GM18907 (cell line): ENCODE data around the gene XPO5.
"Not testable (repeated sequence)": the region's sequence is repeated elsewhere in the genome, so short reads cannot be mapped to it uniquely, and the experiment has no call there.

Experiments used
- ATAC-seq: cut with Tn5 transposase; IDR thresholded peaks from one replicate; pipeline ENCODE4 v1.9.1; 2021; ENCODE audit warnings: mild to moderate bottlenecking, moderate library complexity; ENCODE audit not compliant: unreplicated experiment

Gene XPO5

DNA sequence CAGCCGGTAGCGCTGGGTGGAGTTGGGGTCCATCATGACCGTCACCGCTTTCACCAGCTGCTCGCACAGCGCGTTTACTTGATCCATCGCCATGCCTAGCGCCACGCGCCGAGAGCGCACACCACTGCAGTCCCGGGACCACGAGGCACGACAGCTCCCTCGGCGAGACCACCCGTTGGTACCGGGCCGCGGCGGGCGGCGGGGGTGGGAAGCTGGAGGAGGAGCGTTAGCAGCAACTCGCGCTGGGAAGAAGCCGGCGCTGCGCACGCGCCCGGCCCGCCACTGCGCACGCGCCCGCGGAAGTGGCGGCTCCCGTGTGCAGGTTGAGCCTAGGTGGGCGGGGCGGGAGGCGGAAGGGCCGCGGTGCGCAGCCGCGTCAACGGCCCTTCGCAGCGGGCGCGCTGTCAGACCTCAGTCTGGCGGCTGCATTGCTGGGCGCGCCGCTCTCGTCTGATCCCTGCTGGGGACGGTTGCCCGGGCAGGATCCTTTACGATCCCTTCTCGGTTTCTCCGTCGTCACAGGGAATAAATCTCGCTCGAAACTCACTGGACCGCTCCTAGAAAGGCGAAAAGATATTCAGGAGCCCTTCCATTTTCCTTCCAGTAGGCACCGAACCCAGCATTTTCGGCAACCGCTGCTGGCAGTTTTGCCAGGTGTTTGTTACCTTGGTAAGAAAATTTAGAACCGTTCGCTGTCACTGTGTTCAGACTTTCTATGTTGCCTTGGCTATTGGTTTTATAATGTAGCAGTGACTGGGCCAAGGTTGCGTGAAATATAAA lies at the start of gene XPO5, which contains the start of gene POLH:
Gene XPO5, minus strand, starts transcription at position 267 of the 780 bp plus-strand sequence. Its CDS starts 174 bp downstream, at position 93.
Gene POLH, plus strand, starts transcription at position 414 of the 780 bp plus-strand sequence. CDS start 6,135 bp downstream, outside the sequence.
- ATAC-seq: peak; percentile 78

DNA sequence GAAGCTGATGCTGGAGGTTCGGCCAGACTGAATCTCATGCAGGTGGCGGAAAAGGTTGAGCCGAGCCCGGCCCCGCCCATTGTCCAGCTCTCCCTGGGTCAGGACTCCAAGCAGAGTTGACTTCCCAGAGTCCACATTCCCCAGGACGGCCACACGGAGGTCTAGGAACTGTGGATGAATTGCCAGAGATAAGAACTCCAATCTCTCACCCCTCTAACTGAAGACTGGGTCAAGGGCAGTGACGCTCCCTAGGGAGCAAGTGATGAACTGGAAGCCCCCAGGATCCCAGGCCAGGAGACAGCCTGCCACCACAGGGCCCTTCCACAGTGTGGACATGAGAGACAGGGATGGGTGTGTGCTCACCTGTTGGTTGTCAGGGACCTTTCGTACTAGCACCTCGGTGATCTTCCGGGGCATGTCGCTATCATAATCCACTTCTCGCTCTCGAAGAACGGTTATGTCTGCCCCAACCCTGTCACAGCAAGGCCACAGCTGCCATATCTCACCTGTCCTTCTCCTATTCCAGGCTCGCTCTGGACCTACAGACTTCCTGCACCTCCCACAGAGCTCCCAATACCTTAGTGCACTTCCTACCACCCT lies 49.7 kb upstream of the XPO5 start:
- ATAC-seq: no peak

DNA sequence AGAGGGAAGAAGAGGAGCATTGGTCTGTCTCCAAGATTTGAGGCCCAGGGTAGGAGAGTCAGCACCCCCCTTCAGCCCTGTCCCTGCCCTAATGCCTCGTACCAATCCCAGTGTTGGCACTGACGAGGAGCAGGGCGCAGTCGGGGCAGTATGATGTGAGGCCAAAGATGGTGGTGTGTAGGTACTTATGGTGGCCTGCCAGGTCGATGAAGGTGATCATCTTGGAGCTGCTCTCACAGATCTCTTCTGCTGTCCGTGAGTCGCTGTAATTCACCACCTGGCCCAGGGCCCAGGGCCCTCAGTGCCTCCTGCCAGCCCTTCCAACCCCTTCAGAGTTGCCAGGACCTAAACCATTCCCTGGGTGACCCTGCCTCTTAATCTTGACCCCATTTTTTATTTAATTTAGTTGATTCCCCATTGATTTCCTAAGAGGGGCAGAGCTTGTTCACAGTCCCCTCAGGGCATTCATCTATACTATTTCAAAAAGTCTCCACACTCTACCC lies 49.0 kb upstream of the XPO5 start:
- ATAC-seq: no peak

DNA sequence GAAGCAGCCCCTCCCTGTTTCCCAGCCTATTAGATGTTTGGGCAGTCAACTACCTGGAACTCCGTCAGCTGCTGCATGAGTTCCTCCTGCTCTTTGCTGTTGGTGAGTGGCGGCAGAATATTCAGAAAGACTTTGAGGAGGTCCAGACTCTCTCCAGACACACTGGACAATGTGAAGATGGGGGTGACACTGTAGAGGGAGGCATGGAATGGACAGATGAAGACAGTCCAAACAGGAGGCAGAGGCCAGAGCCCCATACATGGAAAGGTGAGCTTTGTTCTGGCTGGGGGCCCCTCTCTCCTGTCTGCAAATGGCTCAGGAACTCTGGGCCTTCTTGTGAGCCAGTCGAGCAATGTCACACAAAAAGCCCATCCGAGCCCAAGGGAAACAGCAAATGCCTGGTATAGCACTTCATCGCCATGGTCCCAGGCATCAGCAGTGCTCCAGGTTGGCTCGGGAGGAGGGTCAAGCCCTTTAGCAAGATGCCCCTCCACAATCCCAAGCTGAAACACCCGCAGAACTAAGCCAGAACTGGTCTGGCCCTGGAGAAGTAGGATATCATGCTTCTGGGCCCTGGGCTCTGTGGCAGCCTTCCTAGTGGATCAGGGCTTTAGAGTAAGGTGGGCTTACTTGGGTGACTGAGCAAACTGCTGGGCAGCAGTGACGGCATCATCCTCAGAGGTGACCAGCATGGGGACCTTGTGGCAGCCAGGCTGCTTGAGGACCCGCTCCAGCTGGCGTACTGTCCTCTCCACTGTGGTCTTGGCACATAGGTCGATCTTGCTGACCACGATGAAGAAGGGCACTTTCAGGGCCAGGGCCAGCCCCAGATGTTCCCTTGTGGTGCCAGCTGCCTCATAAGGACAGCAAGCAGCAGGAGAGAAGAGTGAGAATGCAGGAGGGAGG lies 48.3 kb upstream of the XPO5 start:
- no peak for ATAC-seq

DNA sequence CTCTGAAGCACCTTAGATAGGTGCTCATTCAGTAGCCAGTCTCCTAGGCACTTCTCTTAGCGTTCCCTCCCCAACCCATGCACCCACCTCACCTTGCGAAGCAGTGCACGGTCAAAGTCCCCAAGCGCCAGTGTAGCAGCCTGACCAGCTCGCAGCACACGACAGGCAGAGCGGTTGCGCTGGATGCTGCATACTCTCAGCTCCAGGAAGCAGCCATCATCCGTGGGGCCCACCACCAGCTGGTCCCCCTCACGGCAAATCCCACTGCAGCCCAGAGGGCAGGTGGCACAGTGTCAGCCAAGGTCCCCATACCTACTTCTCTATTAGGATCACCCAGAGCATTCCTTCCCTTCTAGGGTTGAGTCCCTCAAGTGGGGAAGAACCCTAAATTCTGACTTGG lies 46.7 kb upstream of the XPO5 start:
- ATAC-seq: no peak

DNA sequence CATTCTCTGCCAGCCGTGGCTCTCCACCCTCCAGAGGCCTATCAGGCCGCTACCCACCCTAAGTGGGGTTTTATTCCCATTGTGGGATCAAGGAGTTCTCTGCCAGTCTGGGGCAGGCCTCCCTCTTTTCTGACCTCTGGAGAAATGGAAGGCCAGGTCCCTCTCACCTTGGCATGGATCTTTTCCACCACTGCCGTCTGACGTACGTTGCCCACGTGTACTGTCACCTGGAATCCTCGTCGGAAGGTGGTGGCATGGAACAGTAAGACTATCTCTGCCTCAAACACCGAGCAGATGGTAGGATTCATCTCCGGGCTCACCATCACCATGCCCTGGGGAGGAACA lies 46.0 kb upstream of the XPO5 start:
- ATAC-seq: no peak

DNA sequence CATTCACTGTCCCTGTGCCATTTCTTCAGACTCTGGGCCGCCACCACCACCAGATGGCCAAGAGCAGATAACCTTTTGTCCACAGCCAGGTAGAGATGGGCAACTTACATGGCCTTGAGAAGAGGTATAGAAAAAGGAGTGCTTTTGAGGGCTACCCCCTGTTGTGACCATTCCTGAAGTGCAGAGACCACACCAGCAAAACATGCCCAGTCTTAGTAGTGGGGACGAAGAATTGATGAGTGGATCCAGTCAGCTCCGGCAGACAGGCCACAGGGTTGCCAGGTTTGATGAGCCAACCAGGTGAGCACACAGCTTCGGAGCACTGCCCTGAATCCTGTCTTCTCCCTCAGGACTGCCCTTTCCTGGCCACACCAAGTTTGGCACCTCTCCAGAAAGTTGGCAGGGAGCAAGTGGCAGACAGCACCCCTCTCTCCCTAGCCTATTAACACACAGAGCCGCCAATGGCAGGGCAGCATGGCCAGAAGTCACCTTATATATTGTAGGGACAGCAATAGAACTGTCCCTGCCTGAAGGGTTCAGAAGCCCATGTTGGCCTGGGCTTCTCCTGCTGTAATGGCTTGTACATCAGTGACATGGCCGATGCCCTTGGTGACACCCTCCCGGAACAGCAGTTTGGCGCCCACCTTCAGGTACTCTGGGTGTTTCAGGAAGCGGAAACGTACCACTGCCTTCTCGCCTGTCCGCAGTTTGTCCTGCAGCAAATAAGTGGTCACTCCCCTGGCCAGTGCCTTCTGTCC lies 45.4 kb upstream of the XPO5 start:
- ATAC-seq: no peak

DNA sequence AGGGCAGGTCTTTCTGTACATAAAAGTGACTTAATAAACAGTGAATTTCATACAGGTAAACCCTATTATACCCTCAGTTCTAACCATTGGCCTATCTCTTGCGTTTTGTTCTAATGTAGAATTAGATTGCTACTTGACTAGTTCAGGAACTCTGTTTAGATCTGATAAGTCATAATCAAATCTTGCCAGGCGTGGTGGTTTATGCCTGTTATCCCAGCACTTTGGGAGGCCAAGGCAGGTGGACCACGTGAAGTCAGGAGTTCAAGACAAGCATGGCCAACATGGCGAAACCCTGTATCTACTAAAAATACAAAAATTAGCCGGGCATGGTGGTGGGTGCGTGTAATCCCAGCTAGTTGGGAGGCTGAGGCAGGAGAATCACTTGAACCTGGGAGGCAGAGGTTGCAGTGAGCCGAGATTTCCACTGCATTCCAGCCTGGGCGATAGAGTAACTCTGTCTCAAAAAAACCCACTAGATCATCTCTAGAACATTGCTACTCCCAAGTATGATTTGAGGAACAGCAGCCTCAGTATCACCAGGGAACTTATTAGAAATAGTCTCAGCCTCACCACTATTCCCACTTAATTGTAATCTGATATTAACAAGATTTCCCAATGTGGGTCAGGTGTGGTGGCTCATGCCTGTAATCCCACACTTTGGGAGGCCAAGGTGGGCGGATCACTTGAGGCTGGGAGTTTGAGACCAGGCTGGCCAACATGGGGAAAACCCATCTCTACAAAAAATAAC lies 41.1 kb upstream of the XPO5 start:
- no peak for ATAC-seq

DNA sequence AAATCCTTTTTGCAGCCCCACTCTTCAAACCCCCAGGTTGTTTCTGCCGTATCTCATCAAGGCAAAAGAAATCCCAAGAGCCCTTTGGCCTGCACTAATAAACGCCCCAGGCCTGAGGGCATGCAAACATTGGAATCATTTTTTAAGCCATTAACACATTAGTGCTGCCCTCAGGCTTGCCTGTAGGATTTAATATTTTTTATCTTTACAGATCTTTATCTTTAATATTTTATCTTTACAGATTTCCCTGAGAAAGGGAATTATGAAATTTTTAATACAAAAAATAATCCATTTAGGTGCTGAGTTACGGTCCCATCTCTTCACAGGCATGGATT lies 38.5 kb upstream of the XPO5 start:
- no peak for ATAC-seq

DNA sequence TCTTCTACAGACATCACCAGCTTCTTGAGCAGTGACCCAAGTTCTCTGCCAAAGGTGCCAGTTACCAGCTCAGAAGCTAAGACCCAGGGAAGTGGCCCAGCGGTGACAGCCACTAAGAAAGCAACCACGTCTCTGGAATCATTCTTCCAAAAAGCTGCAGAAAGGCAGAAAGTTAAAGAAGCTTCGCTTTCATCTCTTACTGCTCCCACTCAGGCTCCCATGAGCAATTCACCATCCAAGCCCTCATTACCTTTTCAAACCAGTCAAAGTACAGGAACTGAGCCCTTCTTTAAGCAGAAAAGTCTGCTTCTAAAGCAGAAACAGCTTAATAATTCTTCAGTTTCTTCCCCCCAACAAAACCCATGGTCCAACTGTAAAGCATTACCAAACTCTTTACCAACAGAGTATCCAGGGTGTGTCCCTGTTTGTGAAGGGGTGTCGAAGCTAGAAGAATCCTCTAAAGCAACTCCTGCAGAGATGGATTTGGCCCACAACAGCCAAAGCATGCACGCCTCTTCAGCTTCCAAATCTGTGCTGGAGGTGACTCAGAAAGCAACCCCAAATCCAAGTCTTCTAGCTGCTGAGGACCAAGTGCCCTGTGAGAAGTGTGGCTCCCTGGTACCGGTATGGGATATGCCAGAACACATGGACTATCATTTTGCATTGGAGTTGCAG lies 38.0 kb upstream of the XPO5 start:
- no peak for ATAC-seq

DNA sequence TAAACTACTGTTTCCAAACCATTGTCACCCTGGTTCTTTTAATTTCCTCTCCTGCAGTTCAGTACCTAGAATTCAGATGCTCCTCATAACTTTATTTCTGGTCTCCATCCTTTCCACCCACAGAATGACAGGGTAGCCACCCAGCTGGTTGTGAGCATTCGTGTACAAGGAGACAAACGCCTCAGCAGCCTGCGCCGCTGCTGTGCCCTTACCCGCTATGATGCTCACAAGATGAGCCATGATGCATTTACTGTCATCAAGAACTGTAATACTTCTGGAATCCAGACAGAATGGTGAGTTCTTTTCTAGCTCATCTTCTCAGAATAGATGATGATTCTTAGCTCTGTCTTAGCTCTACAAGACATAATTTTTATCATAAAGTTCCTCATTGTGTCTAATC lies 34.6 kb upstream of the XPO5 start:
- ATAC-seq: no peak

DNA sequence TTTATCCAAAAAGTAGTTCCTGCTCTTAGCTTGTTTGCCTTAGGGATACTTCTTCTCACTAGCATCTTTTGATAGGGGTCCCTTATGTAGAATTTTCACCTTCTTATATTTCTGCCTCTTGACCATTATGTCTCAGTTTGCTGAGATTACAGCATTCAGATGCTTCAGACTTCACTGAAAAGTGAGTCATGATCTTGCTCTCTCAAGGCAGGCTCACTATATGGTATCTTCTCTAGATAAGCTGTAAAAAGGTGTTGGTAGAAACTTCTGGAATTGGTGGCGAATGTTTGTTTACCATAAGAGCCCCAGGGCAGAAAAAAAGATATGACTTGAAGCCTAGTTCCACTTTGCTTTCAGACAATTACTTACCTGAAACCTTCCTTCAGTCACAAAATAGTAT lies 33.6 kb upstream of the XPO5 start:
- no peak for ATAC-seq

DNA sequence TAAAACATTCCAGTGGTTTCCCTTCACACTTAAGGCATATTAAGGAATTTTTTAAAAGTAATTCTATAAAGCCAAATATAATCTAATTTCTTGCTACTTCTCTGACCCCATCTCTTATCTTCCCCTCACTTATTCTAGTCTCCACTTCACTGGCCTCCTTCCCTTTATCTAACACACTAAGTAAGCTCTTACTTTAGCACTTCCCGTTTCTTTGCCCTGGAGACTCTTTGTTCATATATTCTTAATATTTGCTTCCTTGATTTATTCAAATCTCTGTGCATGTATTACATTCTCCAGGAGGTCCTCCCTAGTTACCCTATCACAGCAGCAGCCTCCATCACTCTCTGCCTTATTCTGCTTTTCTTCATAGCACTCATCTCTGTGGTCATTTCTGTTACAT lies 33.0 kb upstream of the XPO5 start:
- ATAC-seq: no peak

DNA sequence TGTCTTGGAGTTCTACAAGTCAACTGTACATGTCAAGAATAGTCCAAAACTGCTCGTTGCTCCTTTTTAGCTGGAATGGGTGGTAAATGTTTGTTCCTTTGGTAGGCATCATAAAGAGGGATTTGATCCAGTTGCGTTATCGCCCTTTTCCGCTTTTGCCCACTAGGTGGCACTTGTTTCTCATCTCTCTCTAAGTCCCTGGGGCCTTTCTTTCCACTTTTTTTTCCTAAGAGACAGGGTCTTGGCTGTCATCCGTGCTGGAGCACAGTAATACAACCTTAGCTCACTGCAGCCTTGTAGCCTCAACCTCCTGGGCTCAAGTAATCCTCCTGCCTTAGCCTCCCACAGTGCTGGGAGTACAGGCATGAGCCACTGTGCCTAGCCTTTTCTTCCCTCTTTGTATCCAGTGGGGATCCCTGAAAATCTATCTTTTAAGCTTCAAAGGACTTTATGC lies 32.5 kb upstream of the XPO5 start:
- ATAC-seq: no peak

DNA sequence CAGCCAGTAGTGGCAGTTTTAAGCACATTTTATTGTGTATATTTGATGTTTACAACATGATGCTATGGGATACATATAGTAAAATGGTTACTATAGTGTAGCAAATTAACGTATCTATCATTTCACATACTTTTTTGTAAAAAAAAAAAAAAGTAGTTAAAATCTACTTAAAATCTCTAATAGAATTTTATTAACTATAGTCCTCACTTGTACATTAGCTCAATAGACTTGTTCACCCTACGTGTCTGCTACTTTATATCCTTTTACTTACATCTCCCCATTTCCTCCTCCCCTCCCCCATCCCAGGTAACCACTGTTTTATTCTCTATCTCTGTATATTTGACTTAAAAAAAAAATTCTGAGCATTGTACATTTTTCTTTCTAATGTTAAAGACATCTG lies 30.2 kb upstream of the XPO5 start:
- ATAC-seq: no peak

DNA sequence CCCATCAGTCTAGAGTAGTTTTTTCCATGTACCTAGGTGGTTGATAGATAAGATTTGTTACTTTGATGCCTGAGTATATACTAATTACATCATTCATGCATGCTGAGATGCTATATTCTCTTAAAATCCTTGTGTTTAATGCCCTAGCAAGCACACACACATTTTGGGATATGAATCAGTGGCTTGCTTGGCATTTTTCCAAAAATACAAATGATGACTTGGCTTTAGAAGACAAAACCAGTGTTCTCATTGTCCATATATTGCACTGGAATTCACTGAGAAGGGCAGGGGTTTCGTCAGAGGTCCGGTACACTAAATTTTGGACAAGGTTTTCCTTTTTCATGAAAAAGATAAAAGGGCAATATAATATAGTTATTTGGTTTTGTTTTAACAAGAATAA lies 28.3 kb upstream of the XPO5 start:
- ATAC-seq: no peak

DNA sequence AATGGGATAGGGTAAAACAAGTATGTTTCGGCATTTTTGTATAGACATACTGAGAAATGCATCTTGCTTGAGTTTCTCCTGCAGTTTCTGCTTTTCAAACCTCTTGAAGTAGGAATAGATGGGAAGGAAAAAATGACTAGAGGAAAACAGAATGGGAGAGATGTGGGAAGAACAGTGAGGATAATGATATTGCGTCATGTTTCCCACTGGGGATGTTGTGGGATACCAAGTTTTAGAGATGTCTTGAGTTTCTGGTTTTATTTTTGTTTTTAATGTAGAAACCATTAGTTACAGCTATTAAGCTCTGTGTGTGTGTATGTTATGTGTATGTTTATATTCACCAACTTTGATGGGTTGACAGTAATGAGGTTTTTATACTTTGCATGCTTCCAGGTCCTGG lies 24.8 kb upstream of the XPO5 start:
- no peak for ATAC-seq

DNA sequence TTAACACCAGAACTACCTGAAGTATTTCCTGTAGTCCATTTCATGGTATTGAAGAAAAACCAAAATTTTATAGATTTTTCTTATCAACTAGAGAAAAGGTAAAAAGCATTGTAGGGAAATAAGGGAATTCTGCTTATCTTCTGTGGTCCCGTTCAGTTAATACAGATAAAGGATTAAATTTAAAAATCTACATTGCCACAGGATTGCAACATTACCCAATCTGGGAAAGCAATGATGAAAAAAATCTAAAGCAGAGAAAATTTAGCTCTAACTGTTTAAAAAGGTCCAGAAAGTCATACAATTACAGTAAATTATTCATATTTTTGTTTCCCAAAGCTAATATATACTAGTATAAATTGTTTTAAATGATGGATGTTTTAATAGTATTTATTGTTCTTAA lies 18.1 kb upstream of the XPO5 start:
- no peak for ATAC-seq

DNA sequence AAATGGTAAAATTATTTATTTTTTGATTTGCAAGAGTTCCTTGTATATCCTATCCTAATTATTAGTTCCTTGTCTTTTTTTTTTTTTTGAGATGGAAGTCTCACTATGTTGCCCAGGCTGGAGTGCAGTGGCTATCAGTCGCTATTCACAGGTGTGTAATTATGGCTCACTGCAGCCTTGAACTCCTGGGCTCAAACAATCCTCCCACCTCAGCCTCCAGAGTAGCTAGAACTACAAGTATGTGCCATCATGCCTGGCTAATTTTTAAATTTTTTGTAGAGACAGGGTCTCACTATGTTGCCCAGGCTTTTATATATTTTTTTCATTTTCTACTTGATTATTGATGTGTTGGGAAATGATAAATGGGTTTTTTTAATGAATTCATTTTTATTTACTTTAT lies 13.7 kb upstream of the XPO5 start:
- ATAC-seq: not testable (repeated sequence)

DNA sequence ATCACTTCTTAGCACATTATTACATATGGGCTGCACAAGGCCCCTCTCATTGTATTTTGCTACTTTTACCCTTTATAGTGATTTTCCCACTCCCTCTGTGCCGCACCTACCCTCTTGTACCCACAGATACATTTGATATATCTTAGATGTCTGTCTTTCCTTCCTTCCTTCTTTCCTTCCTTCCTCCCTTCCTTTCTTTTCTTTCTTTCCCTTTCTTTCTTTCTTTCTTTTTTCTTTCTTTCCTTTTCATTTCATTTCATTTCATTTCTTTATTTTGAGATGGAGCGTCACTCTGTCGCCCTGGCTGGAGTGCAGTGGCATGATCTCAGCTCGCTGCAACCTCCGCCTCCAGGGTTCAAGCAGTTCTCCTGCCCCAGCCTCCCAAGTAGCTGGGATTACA lies 12.4 kb upstream of the XPO5 start:
- ATAC-seq: no peak
